MCF 10A (cell line): ENCODE data around the gene PCDHGA3. TPM values are rescaled to one million over a fixed set of nuclear protein-coding genes. Genes with fewer than 3 reads are reported as not detected.
A peak's percentile ranks its signal among the peaks of the same experiment; 100 is the strongest.

Experiments
- BruUV-seq: library from RNA; stranded (reverse); fragments of 400-500 nt; replicated peaks from 2 replicates; lab custom pipeline; 2021; lab: Mats Ljungman, UMichigan
- CTCF ChIA-PET: fragments of 300-600 bp; sonication (Branson Sonifier 250); formaldehyde crosslinking; extraction: SDS; loops from one replicate; lab custom pipeline; 2021; ENCODE audit warnings: antibody characterized with exemption, inconsistent platforms; lab: Yijun Ruan, JAX
- POLR2A ChIA-PET: fragments of 300-600, 350-650 bp; sonication (Branson Sonifier 250); formaldehyde crosslinking; extraction: SDS; loops from one replicate; lab custom pipeline; 2020; ENCODE audit warnings: antibody characterized with exemption, inconsistent platforms; lab: Yijun Ruan, JAX
- DNase-seq: peaks from one replicate; pipeline ENCODE4 v3.0.0-alpha.2; 2018; ENCODE audit not compliant: unreplicated experiment
- H3K27ac Mint-ChIP-seq: one replicate; pipeline ENCODE4 v1.8.0; 2022; ENCODE audit warnings: mild to moderate bottlenecking, low read depth, mixed read lengths; ENCODE audit not compliant: unreplicated experiment
- H3K27me3 Mint-ChIP-seq: one replicate; pipeline ENCODE4 v1.8.0; 2022; ENCODE audit warnings: mixed read lengths; ENCODE audit not compliant: insufficient read depth, unreplicated experiment
- H3K36me3 Mint-ChIP-seq: one replicate; pipeline ENCODE4 v1.8.0; 2022; ENCODE audit warnings: mild to moderate bottlenecking, moderate library complexity, mixed read lengths; ENCODE audit not compliant: insufficient read depth, unreplicated experiment
- H3K4me1 Mint-ChIP-seq: one replicate; pipeline ENCODE4 v1.8.0; 2022; ENCODE audit warnings: mixed read lengths; ENCODE audit not compliant: insufficient read depth, unreplicated experiment
- H3K4me3 Mint-ChIP-seq: one replicate; pipeline ENCODE4 v1.8.0; 2022; ENCODE audit warnings: mild to moderate bottlenecking, moderate library complexity, mixed read lengths; ENCODE audit not compliant: unreplicated experiment
- H3K9me3 Mint-ChIP-seq: one replicate; pipeline ENCODE4 v1.8.0; 2022; ENCODE audit warnings: mixed read lengths; ENCODE audit not compliant: unreplicated experiment
- intact Hi-C: fragments of 100-400 bp; cut with micrococcal nuclease; formaldehyde crosslinking; loops from 2 replicates; pipeline ENCODE4 v1.14.1; 2022
- total RNA-seq: library from RNA; stranded (reverse); gene quantifications from 2 replicates; pipeline ENCODE4 v1.2.3, GENCODE V29; 2022
- TF ChIP-seq, protein P1 (sequence below): fragments of 200-600 bp; IDR thresholded peaks from one replicate; pipeline ENCODE4 v1.8.0; 2022; ENCODE audit warnings: antibody characterized with exemption, mild to moderate bottlenecking; ENCODE audit not compliant: unreplicated experiment

Gene PCDHGA3
- total RNA-seq, 1 experiment from 2014 or later = 0.07 TPM

DNA sequence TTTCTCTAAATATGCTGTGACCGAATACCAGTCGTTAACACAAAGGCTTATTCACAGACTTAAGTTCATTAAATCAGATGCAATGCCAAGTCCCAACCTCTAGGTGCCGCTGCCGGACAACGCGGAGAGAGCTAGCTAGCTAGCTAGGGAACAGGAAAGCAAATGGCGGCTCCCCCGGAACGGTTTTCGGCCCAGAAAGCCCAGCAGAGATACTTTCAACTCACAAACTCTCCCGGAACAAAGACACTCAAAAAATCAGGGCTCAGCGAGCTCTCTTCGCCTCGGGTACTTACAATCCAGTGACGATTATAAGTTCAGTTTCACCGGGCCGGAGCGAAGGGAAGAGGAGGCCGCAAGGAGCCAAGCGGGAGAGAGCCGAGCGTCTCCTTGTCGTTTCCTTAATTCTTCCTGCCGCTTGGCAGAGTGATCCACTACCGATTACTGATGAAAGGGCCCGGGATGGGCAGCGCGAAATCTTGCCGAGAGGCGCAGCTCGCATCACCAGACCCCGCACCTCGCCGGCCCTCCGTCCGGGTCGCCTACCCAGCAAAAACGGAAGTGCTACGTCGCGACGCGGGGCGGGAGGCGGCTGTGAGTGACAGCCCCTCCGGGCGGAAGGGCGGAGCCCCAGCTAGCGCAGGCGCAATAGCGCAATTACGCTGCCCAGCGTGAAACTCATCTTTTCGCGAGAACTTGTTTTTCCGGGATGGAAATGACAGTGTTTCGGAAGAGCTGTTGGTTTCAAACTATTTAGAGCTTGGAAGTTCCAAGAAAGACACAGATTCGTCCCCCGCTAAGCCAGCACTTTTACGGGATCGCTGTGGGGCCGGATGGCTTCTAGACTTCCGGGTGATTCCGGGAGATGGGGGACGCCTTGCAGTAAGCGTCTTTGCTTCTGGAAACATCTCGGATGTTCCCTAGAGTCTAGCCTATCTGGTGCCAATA lies 23.1 kb upstream of the PCDHGA3 start, which contains the start of gene TAF7:
Gene TAF7, minus strand, starts transcription at position 560 of the 945 bp plus-strand sequence. CDS start 740 bp downstream, outside the sequence.
- H3K27me3 Mint-ChIP-seq = no peaks in the 10 kb centered on the region
- TSS peak; percentile 65 for BruUV-seq
- H3K4me1 Mint-ChIP-seq = peaks cover 14% of the 10 kb centered on the region
- peaks cover 37% of the 10 kb centered on the region for H3K9me3 Mint-ChIP-seq
- H3K4me3 Mint-ChIP-seq = peak within 1 kb of the TSS; percentile 99
- peak within 1 kb of the TSS; percentile 100 for H3K27ac Mint-ChIP-seq
- H3K36me3 Mint-ChIP-seq = peaks cover 55% of the 10 kb centered on the region
- POLR2A ChIA-PET = interaction anchor here (0.6 to 5.0 kb wide), 46 partner anchors 9 to 620 kb away, joined by 3 to 60 read pairs (median 4); partner anchors contain the start of genes DIAPH1, HDAC3, PCDHB10 and PCDHB11
- TF ChIP-seq, protein P1, sequence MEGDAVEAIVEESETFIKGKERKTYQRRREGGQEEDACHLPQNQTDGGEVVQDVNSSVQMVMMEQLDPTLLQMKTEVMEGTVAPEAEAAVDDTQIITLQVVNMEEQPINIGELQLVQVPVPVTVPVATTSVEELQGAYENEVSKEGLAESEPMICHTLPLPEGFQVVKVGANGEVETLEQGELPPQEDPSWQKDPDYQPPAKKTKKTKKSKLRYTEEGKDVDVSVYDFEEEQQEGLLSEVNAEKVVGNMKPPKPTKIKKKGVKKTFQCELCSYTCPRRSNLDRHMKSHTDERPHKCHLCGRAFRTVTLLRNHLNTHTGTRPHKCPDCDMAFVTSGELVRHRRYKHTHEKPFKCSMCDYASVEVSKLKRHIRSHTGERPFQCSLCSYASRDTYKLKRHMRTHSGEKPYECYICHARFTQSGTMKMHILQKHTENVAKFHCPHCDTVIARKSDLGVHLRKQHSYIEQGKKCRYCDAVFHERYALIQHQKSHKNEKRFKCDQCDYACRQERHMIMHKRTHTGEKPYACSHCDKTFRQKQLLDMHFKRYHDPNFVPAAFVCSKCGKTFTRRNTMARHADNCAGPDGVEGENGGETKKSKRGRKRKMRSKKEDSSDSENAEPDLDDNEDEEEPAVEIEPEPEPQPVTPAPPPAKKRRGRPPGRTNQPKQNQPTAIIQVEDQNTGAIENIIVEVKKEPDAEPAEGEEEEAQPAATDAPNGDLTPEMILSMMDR = peak; percentile 90
- DNase-seq = peak; percentile 95
- intact Hi-C loops = loop anchor here (1.0 kb wide), 2 partner anchors 204 to 240 kb away; no protein-coding TSS in a partner anchor
- CTCF ChIA-PET = interaction anchor here (0.6 to 4.8 kb wide), 71 partner anchors 9 to 1470 kb away, joined by 3 to 56 read pairs (median 4); partner anchors contain the start of genes DIAPH1, PCDHB10, PCDHB11 and PCDHB13

DNA sequence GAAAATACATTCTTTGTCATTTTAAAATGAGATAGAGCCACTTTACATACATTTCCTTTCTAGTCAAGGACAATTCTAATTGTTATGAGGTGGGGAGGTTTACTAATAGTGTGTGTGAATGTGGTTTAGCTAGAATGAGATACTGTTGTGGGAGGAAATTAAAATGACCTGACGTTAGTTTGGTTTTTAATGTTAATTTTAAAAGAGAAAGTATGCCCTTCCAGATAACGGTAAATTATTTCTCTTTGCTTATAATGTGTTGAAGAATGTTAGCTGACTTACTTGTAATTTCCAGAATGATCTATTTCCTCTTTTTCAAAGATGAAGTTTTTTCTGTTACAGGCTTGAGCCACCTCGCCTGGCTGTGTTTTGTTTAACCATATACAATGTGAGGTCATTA lies 21.4 kb upstream of the PCDHGA3 start:
- CTCF ChIA-PET = interaction anchor here (0.6 to 1.4 kb wide), 9 partner anchors 8 to 821 kb away, joined by 3 to 4 read pairs (median 3); partner anchors contain the start of genes PCDHGA1 and PCDHGA5
- POLR2A ChIA-PET = interaction anchor here (0.6 to 5.0 kb wide), 3 partner anchors 61 to 616 kb away, joined by 3 to 60 read pairs (median 3); no protein-coding TSS in a partner anchor
- no peak overlapping the region for H3K27ac Mint-ChIP-seq
- BruUV-seq = no TSS peak
- peaks cover 37% of the 10 kb centered on the region for H3K36me3 Mint-ChIP-seq
- peak overlapping the region; percentile 99 for H3K4me3 Mint-ChIP-seq
- intact Hi-C loops = no loop called here
- TF ChIP-seq, protein P1 = no peak
- no peaks in the 10 kb centered on the region for H3K27me3 Mint-ChIP-seq
- H3K4me1 Mint-ChIP-seq = peaks cover 14% of the 10 kb centered on the region
- H3K9me3 Mint-ChIP-seq = peaks cover 38% of the 10 kb centered on the region
- no peak for DNase-seq

DNA sequence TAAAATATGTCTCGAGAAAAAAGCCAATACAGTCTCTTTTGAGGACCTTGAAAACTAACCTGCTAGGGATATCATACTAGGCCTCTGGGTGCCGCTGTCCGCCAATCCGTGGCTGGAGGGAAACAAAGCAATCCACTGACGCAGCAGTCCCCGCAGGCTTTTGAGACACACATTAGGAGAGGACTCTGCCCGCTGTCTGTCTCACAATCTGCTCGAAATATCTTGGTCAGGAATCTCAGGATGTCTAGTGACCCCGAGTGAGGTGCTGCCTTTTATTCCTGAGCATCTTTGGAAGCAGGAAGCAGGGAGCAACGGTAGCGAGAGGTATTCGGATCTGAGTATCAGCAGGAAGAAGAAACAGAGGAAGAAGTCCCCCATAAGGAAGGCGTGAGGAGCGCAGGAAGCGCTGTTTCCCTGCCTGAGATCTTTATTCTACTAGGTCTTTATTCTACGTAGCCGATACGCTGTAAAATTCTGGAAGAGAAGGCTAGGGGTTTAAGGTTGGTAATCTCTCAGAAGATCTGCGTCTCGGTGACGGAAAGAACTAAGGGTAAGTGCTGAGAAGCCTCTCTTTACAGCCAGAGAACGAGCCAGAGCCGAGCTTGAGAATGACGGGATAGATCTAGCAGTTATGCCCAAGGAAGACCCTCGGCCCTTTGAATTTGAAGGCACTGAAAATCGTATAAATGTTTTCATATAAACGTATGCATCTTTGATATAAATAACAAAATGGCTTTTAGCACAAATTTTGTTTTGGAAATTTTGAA lies 17.4 kb upstream of the PCDHGA3 start:
- ChIA-PET CTCF (interaction anchor here (0.6 kb wide), 1 partner anchor 13 kb away, joined by 4 read pairs; no protein-coding TSS in a partner anchor), POLR2A (interaction anchor here (0.7 kb wide), 1 partner anchor 1382 kb away, joined by 4 read pairs; no protein-coding TSS in a partner anchor)
- peak; percentile 39 for DNase-seq
- H3K4me1 Mint-ChIP-seq = no peaks in the 10 kb centered on the region
- no peak overlapping the region for H3K27ac Mint-ChIP-seq
- TF ChIP-seq, protein P1 = no peak
- BruUV-seq = no TSS peak
- intact Hi-C loops = no loop called here
- peaks cover 15% of the 10 kb centered on the region for H3K9me3 Mint-ChIP-seq
- H3K36me3 Mint-ChIP-seq = no peaks in the 10 kb centered on the region
- no peaks in the 10 kb centered on the region for H3K27me3 Mint-ChIP-seq
- H3K4me3 Mint-ChIP-seq = no peak overlapping the region
